Measurements from ENCODE around the gene MAPK8IP3. TPM values are rescaled to one million over a fixed set of nuclear protein-coding genes. Genes with fewer than 3 reads are reported as not detected.
A peak's percentile ranks its signal among the peaks of the same experiment; 100 is the strongest.

MAPK8IP3 gene
- total and polyA plus RNA-seq, 9 of the 15 experiments (the other 6 are each of a cell fraction or from before 2014, with no cell fraction given) = 0.17 to 58.7 (median 16.7) TPM

DNA sequence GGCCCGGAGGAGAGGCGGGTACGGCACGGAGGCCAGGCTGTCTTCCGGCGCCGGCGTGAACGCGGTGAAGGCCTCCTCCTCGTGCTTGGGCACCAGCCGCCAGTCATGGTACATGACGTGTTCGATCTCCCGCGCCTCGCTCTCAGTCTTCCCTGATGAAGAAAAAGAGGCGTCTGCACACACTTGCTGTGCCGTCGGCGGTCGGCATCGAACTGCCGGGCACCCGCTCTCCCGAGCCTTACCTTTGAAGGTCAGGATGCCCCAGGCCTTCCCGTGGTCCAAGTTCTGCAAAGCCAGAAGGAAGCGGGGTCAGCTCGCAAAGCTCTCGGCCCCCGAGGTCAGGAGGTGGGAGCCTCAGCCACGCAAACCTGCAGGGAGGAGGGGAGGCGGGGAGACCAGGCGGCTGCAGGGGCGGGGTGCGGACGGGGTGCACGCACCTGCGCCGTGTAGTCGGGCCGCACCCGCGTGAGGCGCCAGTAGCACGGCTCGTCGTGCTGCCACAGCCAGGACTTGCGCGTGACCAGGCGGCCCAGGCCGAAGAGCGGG lies 66.4 kb downstream of the MAPK8IP3 start, which contains the start of gene EME2:
TSS of gene EME2 (plus strand) at position 449 of the 546 bp plus-strand sequence. CDS start 418 bp downstream, outside the sequence.
- Histone ChIP-seq H3K27me3 (ENCODE audit: control insufficient read depth in 2 of 2, insufficient read depth in 2 of 2, low read length in 2 of 2) (no peaks in the 10 kb centered on the region), H3K9ac (ENCODE audit: insufficient read depth in 1 of 2, low read depth in 2 of 2, low read length in 2 of 2) (peak within 1 kb of the TSS; percentile 93 to 95), H3K36me3 (ENCODE audit: control insufficient read depth, insufficient read depth, low read length) (peaks cover 69% of the 10 kb centered on the region; the same call in 2 of the 3 replicates), H2AFZ (ENCODE audit: low read depth, low read length) (peak within 1 kb of the TSS; percentile 81), H3K4me1 (replicated peaks in 1 of 2; ENCODE audit: control insufficient read depth in 2 of 2, insufficient read depth in 2 of 2, low read length in 2 of 2) (peaks cover 20 to 97% of the 10 kb centered on the region in 2 experiments; a peak in 4 of 5 replicates), H3K4me3 (peak within 1 kb of the TSS; percentile 96), H3K79me2 (ENCODE audit: control insufficient read depth, insufficient read depth, low read length) (peaks cover 51% of the 10 kb centered on the region), H3K9me3 (replicated peaks; ENCODE audit: control insufficient read depth, insufficient read depth, low read depth, low read length) (no peaks in the 10 kb centered on the region), H3K27ac (ENCODE audit: extremely low read depth, low read depth, low read length) (peak within 1 kb of the TSS; percentile 96), H3K9me1 (ENCODE audit: control insufficient read depth, insufficient read depth, low read length) (peaks cover 2% of the 10 kb centered on the region), H4K20me1 (replicated peaks; ENCODE audit: control insufficient read depth, insufficient read depth, low read length) (peaks cover 8% of the 10 kb centered on the region; the same call in 1 of the 2 replicates), H3K4me2 (ENCODE audit: insufficient read depth, low read length) (peak within 1 kb of the TSS; percentile 98)
- WGBS (ENCODE audit: insufficient coverage, low coverage, missing lambda C conversion rate) = 0% methylated on average over 41 of the region's 53 CpGs
- POLR2A ChIA-PET = interaction anchor here (0.6 to 4.3 kb wide), 11 partner anchors 9 to 394 kb away, joined by 3 to 35 read pairs (median 4); partner anchors contain the start of genes FAHD1, HAGH, MSRB1 and NUBP2
- CTCF ChIA-PET (ENCODE audit: low intra/inter-chr PET ratio) = interaction anchor here (0.6 to 2.6 kb wide), 2 partner anchors 67 to 157 kb away, joined by 3 to 8 read pairs; partner anchors contain the start of gene MAPK8IP3
- intact Hi-C loops (cut with micrococcal nuclease) (no loop called here), in situ Hi-C loops (cut with MboI) (no loop called here)
- ATAC-seq (peak; percentile 17), FAIRE-seq (no peak), DNase-seq (ENCODE audit: extremely low read depth in 1 of 4, low spot score in 3 of 4) (peak; percentile 69 to 73 (median 71))
- BruUV-seq (replicated peaks) = no TSS peak
- TF ChIP-seq NR4A1 (CRISPR knock-in tag; IDR thresholded peaks at IDR 0.05) (0 out of 2 replicates have a peak, but pooled peaks have one; percentile 18), NR4A1 (tag; IDR thresholded peaks at IDR 0.05) (no peak), SAFB (IDR thresholded peaks at IDR 0.05; ENCODE audit: borderline replicate concordance, low read depth, low read length) (peak; percentile 22; the same call in 1 of the 2 replicates), TEAD2 (tag; IDR thresholded peaks at IDR 0.05) (no peak), BRCA1 (IDR thresholded peaks at IDR 0.05) (no peak), BRCA1 (CRISPR knock-in tag; IDR thresholded peaks at IDR 0.05) (0 out of 2 replicates have a peak, but pooled peaks have one; percentile 1), ZNF124 (CRISPR knock-in tag; IDR thresholded peaks at IDR 0.05) (no peak), ZNF324 (CRISPR knock-in tag; IDR thresholded peaks at IDR 0.05) (no peak), SRSF9 (IDR thresholded peaks at IDR 0.05; ENCODE audit: borderline replicate concordance, low read depth, low read length) (no peak), SAP30 (IDR thresholded peaks at IDR 0.05; ENCODE audit: borderline replicate concordance, insufficient read depth, low read depth, low read length, poor library complexity, severe bottlenecking) (peak; percentile 9), FOXP1 (CRISPR knock-in tag; IDR thresholded peaks at IDR 0.05) (no peak), SIX5 (IDR thresholded peaks at IDR 0.05; ENCODE audit: borderline replicate concordance in 1 of 2, insufficient read depth in 1 of 2, low read depth in 1 of 2, low read length in 2 of 2) (no peak), ZNF668 (CRISPR knock-in tag; IDR thresholded peaks at IDR 0.05) (no peak), ZNF3 (CRISPR knock-in tag; IDR thresholded peaks at IDR 0.05) (no peak), KLF16 (IDR thresholded peaks at IDR 0.05) (no peak), KAT7 (CRISPR knock-in tag; IDR thresholded peaks at IDR 0.05; ENCODE audit: borderline replicate concordance) (peak; percentile 77; the same call in 1 of the 2 replicates)
- TF ChIP-seq, protein P1, sequence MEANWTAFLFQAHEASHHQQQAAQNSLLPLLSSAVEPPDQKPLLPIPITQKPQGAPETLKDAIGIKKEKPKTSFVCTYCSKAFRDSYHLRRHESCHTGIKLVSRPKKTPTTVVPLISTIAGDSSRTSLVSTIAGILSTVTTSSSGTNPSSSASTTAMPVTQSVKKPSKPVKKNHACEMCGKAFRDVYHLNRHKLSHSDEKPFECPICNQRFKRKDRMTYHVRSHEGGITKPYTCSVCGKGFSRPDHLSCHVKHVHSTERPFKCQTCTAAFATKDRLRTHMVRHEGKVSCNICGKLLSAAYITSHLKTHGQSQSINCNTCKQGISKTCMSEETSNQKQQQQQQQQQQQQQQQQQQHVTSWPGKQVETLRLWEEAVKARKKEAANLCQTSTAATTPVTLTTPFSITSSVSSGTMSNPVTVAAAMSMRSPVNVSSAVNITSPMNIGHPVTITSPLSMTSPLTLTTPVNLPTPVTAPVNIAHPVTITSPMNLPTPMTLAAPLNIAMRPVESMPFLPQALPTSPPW (CRISPR knock-in tag; IDR thresholded peaks at IDR 0.05) = no peak
- TF ChIP-seq, protein P2, sequence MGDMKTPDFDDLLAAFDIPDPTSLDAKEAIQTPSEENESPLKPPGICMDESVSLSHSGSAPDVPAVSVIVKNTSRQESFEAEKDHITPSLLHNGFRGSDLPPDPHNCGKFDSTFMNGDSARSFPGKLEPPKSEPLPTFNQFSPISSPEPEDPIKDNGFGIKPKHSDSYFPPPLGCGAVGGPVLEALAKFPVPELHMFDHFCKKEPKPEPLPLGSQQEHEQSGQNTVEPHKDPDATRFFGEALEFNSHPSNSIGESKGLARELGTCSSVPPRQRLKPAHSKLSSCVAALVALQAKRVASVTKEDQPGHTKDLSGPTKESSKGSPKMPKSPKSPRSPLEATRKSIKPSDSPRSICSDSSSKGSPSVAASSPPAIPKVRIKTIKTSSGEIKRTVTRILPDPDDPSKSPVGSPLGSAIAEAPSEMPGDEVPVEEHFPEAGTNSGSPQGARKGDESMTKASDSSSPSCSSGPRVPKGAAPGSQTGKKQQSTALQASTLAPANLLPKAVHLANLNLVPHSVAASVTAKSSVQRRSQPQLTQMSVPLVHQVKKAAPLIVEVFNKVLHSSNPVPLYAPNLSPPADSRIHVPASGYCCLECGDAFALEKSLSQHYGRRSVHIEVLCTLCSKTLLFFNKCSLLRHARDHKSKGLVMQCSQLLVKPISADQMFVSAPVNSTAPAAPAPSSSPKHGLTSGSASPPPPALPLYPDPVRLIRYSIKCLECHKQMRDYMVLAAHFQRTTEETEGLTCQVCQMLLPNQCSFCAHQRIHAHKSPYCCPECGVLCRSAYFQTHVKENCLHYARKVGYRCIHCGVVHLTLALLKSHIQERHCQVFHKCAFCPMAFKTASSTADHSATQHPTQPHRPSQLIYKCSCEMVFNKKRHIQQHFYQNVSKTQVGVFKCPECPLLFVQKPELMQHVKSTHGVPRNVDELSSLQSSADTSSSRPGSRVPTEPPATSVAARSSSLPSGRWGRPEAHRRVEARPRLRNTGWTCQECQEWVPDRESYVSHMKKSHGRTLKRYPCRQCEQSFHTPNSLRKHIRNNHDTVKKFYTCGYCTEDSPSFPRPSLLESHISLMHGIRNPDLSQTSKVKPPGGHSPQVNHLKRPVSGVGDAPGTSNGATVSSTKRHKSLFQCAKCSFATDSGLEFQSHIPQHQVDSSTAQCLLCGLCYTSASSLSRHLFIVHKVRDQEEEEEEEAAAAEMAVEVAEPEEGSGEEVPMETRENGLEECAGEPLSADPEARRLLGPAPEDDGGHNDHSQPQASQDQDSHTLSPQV (IDR thresholded peaks at IDR 0.05) = 0 out of 2 replicates have a peak, but pooled peaks have one; percentile 14
